Activated CD8-positive, alpha-beta T cell treated with anti-CD3 and anti-CD28 coated beads for 36 hours (primary cell): ENCODE measurements around the gene ABCC8. TPM values are rescaled to one million over a fixed set of nuclear protein-coding genes. Genes with fewer than 3 reads are reported as not detected.

Experiments used
- ATAC-seq: fragments of 200-7000 bp; cut with Tn5 transposase; one replicate; pipeline ENCODE4 v1.10.0; 2021; ENCODE audit warnings: mild to moderate bottlenecking, moderate library complexity
- CTCF ChIA-PET: fragments of 350-600 bp; sonication (Branson Sonifier 250); formaldehyde crosslinking; loops from one replicate; lab custom pipeline; 2021; ENCODE audit warnings: antibody characterized with exemption; lab: Charles Lee
- POLR2A ChIA-PET: fragments of 350-600 bp; sonication (Branson Sonifier 250); formaldehyde crosslinking; loops from one replicate; lab custom pipeline; 2021; ENCODE audit warnings: antibody characterized with exemption; lab: Charles Lee
- DNase-seq: peaks from one replicate; pipeline ENCODE4 v3.0.0-alpha.2; 2020
- H3K27ac Mint-ChIP-seq: one replicate; pipeline ENCODE4 v1.8.0; 2021; ENCODE audit warnings: mild to moderate bottlenecking, mixed read lengths
- H3K27me3 Mint-ChIP-seq: one replicate; pipeline ENCODE4 v1.8.0; 2021; ENCODE audit warnings: mixed read lengths
- H3K36me3 Mint-ChIP-seq: one replicate; pipeline ENCODE4 v1.8.0; 2021; ENCODE audit warnings: low read depth, mixed read lengths
- H3K4me1 Mint-ChIP-seq: one replicate; pipeline ENCODE4 v1.8.0; 2021; ENCODE audit warnings: low read depth, mixed read lengths
- H3K4me3 Mint-ChIP-seq: one replicate; pipeline ENCODE4 v1.8.0; 2021; ENCODE audit warnings: mild to moderate bottlenecking, moderate library complexity, mixed read lengths
- H3K9me3 Mint-ChIP-seq: one replicate; pipeline ENCODE4 v1.8.0; 2021; ENCODE audit warnings: mixed read lengths
- intact Hi-C: fragments of 100-400 bp; cut with micrococcal nuclease; formaldehyde crosslinking; loops from one replicate; pipeline ENCODE4 v1.10.0; 2022
- total RNA-seq, 2 experiments: library from RNA; stranded (reverse); gene quantifications; one replicate each; pipeline ENCODE4 v1.2.3, GENCODE V29; 2021
- TF ChIP-seq, protein P1 (sequence below): fragments of 200-600 bp; IDR thresholded peaks from one replicate; pipeline ENCODE4 v1.8.0; 2022; ENCODE audit warnings: antibody characterized with exemption, mild to moderate bottlenecking

ABCC8 gene
- total RNA-seq, 2 experiments from 2014 or later, result not detected

GRCh38 chr11:17521106-17521900, 44.7 kb upstream of the ABCC8 start:
- no peaks in the 10 kb centered on the region for H3K4me1 Mint-ChIP-seq
- no peaks in the 10 kb centered on the region for H3K9me3 Mint-ChIP-seq
- H3K27ac Mint-ChIP-seq, result no peak overlapping the region
- CTCF ChIA-PET, result interaction anchor here (1.1 to 3.2 kb wide), 3 partner anchors 138 to 210 kb away, joined by 3 to 15 read pairs (median 6); no protein-coding TSS in a partner anchor
- POLR2A ChIA-PET, result no interaction called here
- H3K36me3 Mint-ChIP-seq, result no peaks in the 10 kb centered on the region
- H3K27me3 Mint-ChIP-seq, result no peaks in the 10 kb centered on the region
- intact Hi-C loops, result no loop called here
- H3K4me3 Mint-ChIP-seq, result no peak overlapping the region
- TF ChIP-seq, protein P1, sequence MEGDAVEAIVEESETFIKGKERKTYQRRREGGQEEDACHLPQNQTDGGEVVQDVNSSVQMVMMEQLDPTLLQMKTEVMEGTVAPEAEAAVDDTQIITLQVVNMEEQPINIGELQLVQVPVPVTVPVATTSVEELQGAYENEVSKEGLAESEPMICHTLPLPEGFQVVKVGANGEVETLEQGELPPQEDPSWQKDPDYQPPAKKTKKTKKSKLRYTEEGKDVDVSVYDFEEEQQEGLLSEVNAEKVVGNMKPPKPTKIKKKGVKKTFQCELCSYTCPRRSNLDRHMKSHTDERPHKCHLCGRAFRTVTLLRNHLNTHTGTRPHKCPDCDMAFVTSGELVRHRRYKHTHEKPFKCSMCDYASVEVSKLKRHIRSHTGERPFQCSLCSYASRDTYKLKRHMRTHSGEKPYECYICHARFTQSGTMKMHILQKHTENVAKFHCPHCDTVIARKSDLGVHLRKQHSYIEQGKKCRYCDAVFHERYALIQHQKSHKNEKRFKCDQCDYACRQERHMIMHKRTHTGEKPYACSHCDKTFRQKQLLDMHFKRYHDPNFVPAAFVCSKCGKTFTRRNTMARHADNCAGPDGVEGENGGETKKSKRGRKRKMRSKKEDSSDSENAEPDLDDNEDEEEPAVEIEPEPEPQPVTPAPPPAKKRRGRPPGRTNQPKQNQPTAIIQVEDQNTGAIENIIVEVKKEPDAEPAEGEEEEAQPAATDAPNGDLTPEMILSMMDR, result no peak
- no peak for ATAC-seq
- no peak for DNase-seq

GRCh38 chr11:17519061-17519885, 42.6 kb upstream of the ABCC8 start:
- TF ChIP-seq, protein P1, result no peak
- Mint-ChIP-seq H3K4me3 (no peak overlapping the region), H3K27me3 (no peaks in the 10 kb centered on the region), H3K4me1 (no peaks in the 10 kb centered on the region), H3K9me3 (no peaks in the 10 kb centered on the region), H3K36me3 (no peaks in the 10 kb centered on the region), H3K27ac (no peak overlapping the region)
- ATAC-seq, result no peak
- ChIA-PET POLR2A (interaction anchor here (0.6 kb wide), 2 partner anchors 63 to 783 kb away, joined by 3 read pairs; no protein-coding TSS in a partner anchor), CTCF (interaction anchor here (0.8 to 5.4 kb wide), 5 partner anchors 9 to 136 kb away, joined by 3 to 47 read pairs (median 6); partner anchors contain the start of gene KCNJ11)
- intact Hi-C loops, result no loop called here
- no peak for DNase-seq

DNA sequence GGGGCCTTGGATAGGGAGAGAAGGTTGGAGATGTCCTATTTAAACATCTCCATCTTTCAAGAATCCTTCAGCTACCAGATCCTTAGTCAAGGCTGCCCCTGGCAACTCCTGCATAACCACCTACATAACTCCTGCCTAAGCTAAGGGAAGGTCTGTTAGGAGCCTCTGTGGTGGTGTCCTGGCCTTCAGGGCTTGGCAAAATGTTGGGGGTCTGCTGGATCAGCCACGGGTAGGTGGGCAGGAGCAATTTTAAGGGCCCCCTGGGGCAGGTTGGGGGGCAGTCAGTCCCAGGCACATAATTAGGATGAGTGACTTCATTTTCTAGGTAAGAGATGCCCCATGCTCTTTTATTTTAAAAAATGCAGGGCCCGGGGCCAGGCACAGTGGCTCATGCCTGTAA, 41.7 kb upstream of the ABCC8 start:
- ATAC-seq (no peak), DNase-seq (no peak)
- no peak overlapping the region for H3K4me3 Mint-ChIP-seq
- intact Hi-C loops, result no loop called here
- no peaks in the 10 kb centered on the region for H3K36me3 Mint-ChIP-seq
- no peaks in the 10 kb centered on the region for H3K9me3 Mint-ChIP-seq
- TF ChIP-seq, protein P1, result no peak
- no peaks in the 10 kb centered on the region for H3K27me3 Mint-ChIP-seq
- no peaks in the 10 kb centered on the region for H3K4me1 Mint-ChIP-seq
- ChIA-PET POLR2A (interaction anchor here (0.6 kb wide), 1 partner anchor 64 kb away, joined by 3 read pairs; no protein-coding TSS in a partner anchor), CTCF (interaction anchor here (1.1 to 5.4 kb wide), 3 partner anchors 10 to 135 kb away, joined by 3 to 47 read pairs (median 15); partner anchors contain the start of gene KCNJ11)
- no peak overlapping the region for H3K27ac Mint-ChIP-seq

DNA sequence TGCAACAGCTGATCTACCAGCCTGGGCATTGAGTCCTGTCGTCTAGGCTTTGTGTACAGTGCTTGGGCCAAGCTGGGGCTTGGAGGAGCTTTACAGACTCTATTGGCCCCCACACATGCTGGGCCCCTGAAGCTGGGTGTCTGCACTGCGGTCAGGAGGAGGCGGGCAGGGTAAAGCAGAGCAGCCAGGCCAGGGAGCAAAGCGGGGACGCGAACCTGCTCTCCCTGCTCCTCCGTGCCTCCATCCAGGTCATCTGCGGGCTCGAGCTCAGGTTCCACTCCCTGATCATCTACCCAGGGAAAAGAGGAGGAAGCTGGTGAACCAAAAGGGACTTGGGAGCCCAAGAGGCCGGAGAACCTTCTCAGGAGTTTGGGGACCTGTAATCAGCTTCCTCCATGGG, 40.5 kb upstream of the ABCC8 start:
- intact Hi-C loops, result no loop called here

More for the DNA sequence above, 40.5 kb upstream of the ABCC8 start:
- Mint-ChIP-seq H3K27me3 (no peaks in the 10 kb centered on the region), H3K4me1 (no peaks in the 10 kb centered on the region), H3K36me3 (no peaks in the 10 kb centered on the region), H3K4me3 (no peak overlapping the region), H3K27ac (no peak overlapping the region), H3K9me3 (no peaks in the 10 kb centered on the region)
- ATAC-seq (no peak), DNase-seq (no peak)
- TF ChIP-seq, protein P1, result no peak
- POLR2A ChIA-PET, result interaction anchor here (0.6 kb wide), 1 partner anchor 18 kb away, joined by 3 read pairs; no protein-coding TSS in a partner anchor
- CTCF ChIA-PET, result interaction anchor here (0.6 to 5.4 kb wide), 4 partner anchors 9 to 294 kb away, joined by 3 to 47 read pairs (median 7); no protein-coding TSS in a partner anchor
